Measurements from ENCODE around the gene GCM1.

Gene GCM1

GRCh38 chr6:53152576-53152975 lies 3.9 kb upstream of the GCM1 start:
- no peak for DNase-seq (ENCODE audit: low read depth in 2 of 2)

GRCh38 chr6:53151676-53152075 lies 3.0 kb upstream of the GCM1 start:
- DNase-seq (ENCODE audit: low read depth in 2 of 2): no peak

GRCh38 chr6:53144802-53145201 lies 3.8 kb downstream of the GCM1 start:
- DNase-seq (ENCODE audit: low read depth in 2 of 2): no peak

- DNase-seq (ENCODE audit: low read depth in 2 of 2): no peak
Observed at GRCh38 chr6:53143710-53144109, 4.9 kb downstream of the GCM1 start.

GRCh38 chr6:53142810-53143209 lies 5.8 kb downstream of the GCM1 start:
- DNase-seq (ENCODE audit: low read depth in 2 of 2): no peak

- no peak for DNase-seq (ENCODE audit: low read depth in 2 of 2)
Observed at GRCh38 chr6:53139841-53140413, 8.7 kb downstream of the GCM1 start.

- DNase-seq (ENCODE audit: low read depth in 2 of 2): no peak
Observed at GRCh38 chr6:53136000-53136609, 12.5 kb downstream of the GCM1 start.

GRCh38 chr6:53134601-53135235 lies 13.9 kb downstream of the GCM1 start:
- DNase-seq (ENCODE audit: low read depth in 2 of 2): no peak

GRCh38 chr6:53133961-53134360 lies 14.7 kb downstream of the GCM1 start:
- no peak for DNase-seq (ENCODE audit: low read depth in 2 of 2)

GRCh38 chr6:53130569-53131290 lies 17.9 kb downstream of the GCM1 start:
- DNase-seq (ENCODE audit: low read depth in 2 of 2): no peak

GRCh38 chr6:53128842-53129241 lies 19.8 kb downstream of the GCM1 start:
- no peak for DNase-seq (ENCODE audit: low read depth in 2 of 2)

GRCh38 chr6:53125276-53125675 lies 23.4 kb downstream of the GCM1 start:
- DNase-seq (ENCODE audit: low read depth in 2 of 2): no peak

GRCh38 chr6:53124131-53124800 lies 24.4 kb downstream of the GCM1 start:
- no peak for DNase-seq (ENCODE audit: low read depth in 2 of 2)

- DNase-seq (ENCODE audit: low read depth in 2 of 2): no peak
Observed at GRCh38 chr6:53119772-53120409, 28.8 kb downstream of the GCM1 start.

GRCh38 chr6:53119349-53119748 lies 29.3 kb downstream of the GCM1 start:
- no peak for DNase-seq (ENCODE audit: low read depth in 2 of 2)

GRCh38 chr6:53115741-53116140 lies 32.9 kb downstream of the GCM1 start:
- no peak for DNase-seq (ENCODE audit: low read depth in 2 of 2)

- no peak for DNase-seq (ENCODE audit: low read depth in 2 of 2)
Observed at GRCh38 chr6:53115113-53115512, 33.5 kb downstream of the GCM1 start.

GRCh38 chr6:53113742-53114141 lies 34.9 kb downstream of the GCM1 start:
- no peak for DNase-seq (ENCODE audit: low read depth in 2 of 2)

- DNase-seq (ENCODE audit: low read depth in 2 of 2): no peak
Observed at GRCh38 chr6:53112871-53113270, 35.8 kb downstream of the GCM1 start.

GRCh38 chr6:53112404-53112803 lies 36.2 kb downstream of the GCM1 start:
- no peak for DNase-seq (ENCODE audit: low read depth in 2 of 2)

- no peak for DNase-seq (ENCODE audit: low read depth in 2 of 2)
Observed at GRCh38 chr6:53111865-53112264, 36.8 kb downstream of the GCM1 start.

GRCh38 chr6:53109612-53110011 lies 39.0 kb downstream of the GCM1 start:
- no peak for DNase-seq (ENCODE audit: low read depth in 2 of 2)
